Right atrium auricular region (tissue), 2 donors: ENCODE data around the gene MICAL2. TPM values are rescaled to one million over a fixed set of nuclear protein-coding genes. Genes with fewer than 3 reads are reported as not detected.

ENCODE experiments used
- DNase-seq: peaks from one replicate; pipeline ENCODE4 v3.0.0-alpha.2; 2019; ENCODE audit warnings: low spot score
- H3K27ac ChIP-seq, 2 donors: fragments of 200-600 bp; sonication (generic); 1 replicate in 1 of 2; 2 replicates in 1 of 2; pipeline ENCODE4 v1.5.1; 2016 to 2019
- H3K27me3 ChIP-seq, 2 donors: fragments of 200-600 bp; sonication (generic); one replicate each; pipeline versions ENCODE4 v1.5.1 to v1.6.0; 2017 to 2019
- H3K36me3 ChIP-seq: fragments of 200-600 bp; sonication (generic); one replicate; pipeline ENCODE4 v1.5.1; 2016
- H3K4me1 ChIP-seq, 2 donors: fragments of 200-600 bp; sonication (generic); one replicate each; pipeline versions ENCODE4 v1.5.1 to v1.6.0; 2017 to 2019
- H3K4me3 ChIP-seq, 2 donors: fragments of 200-600 bp; sonication (generic); 1 replicate in 1 of 2; 2 replicates in 1 of 2; pipeline ENCODE4 v1.5.1; 2017 to 2019; ENCODE audit warnings: mild to moderate bottlenecking in 1 of 2, moderate library complexity in 1 of 2
- H3K9me3 ChIP-seq, 2 donors: fragments of 200-600 bp; sonication (generic); one replicate each; pipeline ENCODE4 v1.5.1; 2019
- CTCF ChIP-seq, 2 donors: fragments of 200-600 bp; sonication (generic); IDR thresholded peaks; one replicate each; pipeline ENCODE4 v1.5.1; 2019; ENCODE audit warnings: antibody characterized with exemption in 2 of 2
- total RNA-seq, 2 donors: library from RNA; depleted of rRNA; stranded (reverse); fragments of >200 nt; gene quantifications; one replicate each; pipeline ENCODE4 v1.1.0, GENCODE V29; 2016

The MICAL2 gene
- total RNA-seq, 2 donors from 2014 or later, result 77.6 to 84.5 TPM

GRCh38 chr11:12088531-12088930, 21.9 kb upstream of the MICAL2 start:
- peak overlapping the region in 1 of 2 donors; percentile 89 for H3K27ac ChIP-seq
- H3K36me3 ChIP-seq, result no peaks in the 10 kb centered on the region
- DNase-seq, result no peak
- no peak overlapping the region for H3K4me3 ChIP-seq
- no peaks in the 10 kb centered on the region for H3K27me3 ChIP-seq
- no peaks in the 10 kb centered on the region for H3K9me3 ChIP-seq
- no peak for TF ChIP-seq CTCF (IDR thresholded peaks at IDR 0.05)
- H3K4me1 ChIP-seq, result peaks cover 0 to 75% of the 10 kb centered on the region in 2 donors

- TF ChIP-seq CTCF (IDR thresholded peaks at IDR 0.05), result no peak
- no peaks in the 10 kb centered on the region for H3K36me3 ChIP-seq
- H3K9me3 ChIP-seq, result no peaks in the 10 kb centered on the region
- DNase-seq, result no peak
- H3K4me1 ChIP-seq, result peaks cover 0 to 75% of the 10 kb centered on the region in 2 donors
- H3K27me3 ChIP-seq, result no peaks in the 10 kb centered on the region
- peak overlapping the region; percentile 27 to 54 for H3K27ac ChIP-seq
- H3K4me3 ChIP-seq, result no peak overlapping the region
Measured at GRCh38 chr11:12089041-12089440, 21.3 kb upstream of the MICAL2 start.

- H3K36me3 ChIP-seq, result no peaks in the 10 kb centered on the region
- no peaks in the 10 kb centered on the region for H3K27me3 ChIP-seq
- no peak overlapping the region for H3K4me3 ChIP-seq
- peak overlapping the region; percentile 27 to 54 for H3K27ac ChIP-seq
- no peaks in the 10 kb centered on the region for H3K9me3 ChIP-seq
- no peak for TF ChIP-seq CTCF (IDR thresholded peaks at IDR 0.05)
- H3K4me1 ChIP-seq, result peaks cover 0 to 75% of the 10 kb centered on the region in 2 donors
- no peak for DNase-seq
Measured at GRCh38 chr11:12089473-12089872, 20.9 kb upstream of the MICAL2 start.

DNA sequence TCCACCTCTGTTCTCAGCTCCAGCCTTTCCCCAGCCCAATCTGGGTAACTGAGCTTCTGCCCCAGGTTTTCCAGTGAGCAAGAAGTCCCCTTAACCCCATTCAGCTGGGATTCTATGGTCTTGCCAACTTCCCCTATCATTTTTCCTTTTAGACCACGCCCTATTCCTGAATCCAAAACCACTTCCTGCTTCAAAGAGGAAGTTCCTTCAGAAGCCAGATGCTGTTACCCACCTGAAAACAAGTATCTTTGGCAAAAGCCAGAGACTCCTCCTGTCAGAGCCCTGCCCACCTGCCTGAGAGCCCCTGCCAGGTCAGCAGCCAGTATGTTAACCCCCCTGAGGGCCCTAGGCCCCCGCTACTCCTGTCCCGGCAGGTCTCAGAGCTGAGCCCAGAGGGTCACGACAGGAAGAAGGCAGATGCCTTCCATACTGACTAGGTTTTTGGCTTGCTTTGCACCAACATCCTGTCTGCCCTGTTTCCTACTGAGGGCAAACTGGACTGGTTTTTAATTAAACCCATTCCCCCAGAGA, 20.3 kb upstream of the MICAL2 start:
- Histone ChIP-seq H3K4me1 (peaks cover 0 to 81% of the 10 kb centered on the region in 2 donors), H3K4me3 (no peak overlapping the region), H3K27me3 (no peaks in the 10 kb centered on the region), H3K36me3 (no peaks in the 10 kb centered on the region), H3K9me3 (no peaks in the 10 kb centered on the region), H3K27ac (peak overlapping the region; percentile 54 to 69)
- TF ChIP-seq CTCF (IDR thresholded peaks at IDR 0.05), result no peak
- DNase-seq, result no peak

DNA sequence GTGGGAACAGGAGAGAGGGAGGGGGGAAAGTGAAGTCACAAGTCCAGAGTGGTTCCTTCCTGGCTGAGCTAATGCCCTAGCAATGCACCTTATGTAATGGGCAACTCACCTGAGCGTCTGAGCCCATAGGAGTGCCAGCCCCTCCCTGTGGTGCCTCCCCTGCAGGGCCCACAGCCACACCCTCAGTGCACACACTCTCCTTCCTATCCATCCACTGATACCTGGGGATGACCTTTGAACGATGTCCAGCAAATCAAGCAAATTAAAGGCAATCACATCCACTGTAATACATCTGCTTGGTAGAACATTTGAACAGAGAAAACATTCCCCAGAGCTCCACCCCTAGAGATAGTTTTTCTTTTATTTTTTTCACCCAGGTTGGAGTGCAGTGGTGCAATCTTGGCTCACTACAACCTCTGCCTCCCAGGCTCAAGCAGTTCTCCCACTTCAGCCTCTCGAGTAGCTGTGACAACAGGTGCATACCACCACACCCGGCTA, 19.6 kb upstream of the MICAL2 start:
- TF ChIP-seq CTCF (IDR thresholded peaks at IDR 0.05), result no peak
- DNase-seq, result no peak
- H3K4me3 ChIP-seq, result no peak overlapping the region
- H3K36me3 ChIP-seq, result no peaks in the 10 kb centered on the region
- peak overlapping the region; percentile 51 to 69 for H3K27ac ChIP-seq
- H3K4me1 ChIP-seq, result peaks cover 0 to 78% of the 10 kb centered on the region in 2 donors
- H3K9me3 ChIP-seq, result no peaks in the 10 kb centered on the region
- no peaks in the 10 kb centered on the region for H3K27me3 ChIP-seq
